ENCODE data around the gene KIF13A. TPM values are rescaled to one million over a fixed set of nuclear protein-coding genes. Genes with fewer than 3 reads are reported as not detected.
A peak's percentile ranks its signal among the peaks of the same experiment; 100 is the strongest.

KIF13A gene
- total and polyA plus RNA-seq, 4 donors, result 4.3 to 28.1 (median 10.6) TPM

DNA sequence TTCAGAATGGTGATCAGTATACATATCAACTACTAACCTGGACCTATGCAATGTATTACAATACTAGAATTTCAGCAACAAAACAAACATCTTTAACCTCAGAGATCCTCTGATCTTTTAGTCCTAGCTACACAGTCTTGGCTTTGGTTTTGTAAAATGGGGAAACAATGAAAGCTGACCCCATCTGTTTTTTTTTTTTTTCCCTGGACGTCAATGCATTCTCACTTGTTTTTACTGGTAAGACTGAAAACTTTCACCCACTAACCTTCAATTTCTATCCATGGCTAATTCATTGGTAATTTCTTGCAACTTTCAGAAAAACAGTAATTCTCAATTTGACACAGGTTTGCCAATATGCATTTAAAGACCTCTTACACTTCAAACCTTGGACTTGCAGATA lies 3.0 kb downstream of the KIF13A start:
- no peak overlapping the region for H3K9ac ChIP-seq (ENCODE audit: low read depth in 1 of 2, low read length in 2 of 2)
- WGBS, result 10% methylated on average over 1 of the region's 1 CpG
- TF ChIP-seq FOXA2 (IDR thresholded peaks at IDR 0.05), result no peak
- no peak for TF ChIP-seq REST (IDR thresholded peaks at IDR 0.05)
- no peak overlapping the region for H3K4me3 ChIP-seq (ENCODE audit: low read depth in 1 of 3, low read length in 3 of 3)
- no peaks in the 10 kb centered on the region for H3K9me3 ChIP-seq (ENCODE audit: control insufficient read depth in 4 of 4, low read length in 3 of 4)
- peaks cover 4 to 37% (median 24%) of the 10 kb centered on the region in 4 donors for H3K4me1 ChIP-seq (ENCODE audit: control insufficient read depth in 4 of 4, insufficient read depth in 4 of 4, low read length in 3 of 4)
- DNase-seq (ENCODE audit: low spot score), result no peak
- H3K27me3 ChIP-seq (ENCODE audit: control insufficient read depth in 4 of 4, insufficient read depth in 4 of 4, low read length in 3 of 4), result no peaks in the 10 kb centered on the region
- no peaks in the 10 kb centered on the region for H3K36me3 ChIP-seq (ENCODE audit: control insufficient read depth in 4 of 4, insufficient read depth in 3 of 4, low read depth in 1 of 4, low read length in 3 of 4)
- peak overlapping the region; percentile 54 to 57 for H3K27ac ChIP-seq (ENCODE audit: low read depth in 1 of 2, low read length in 2 of 2)

DNA sequence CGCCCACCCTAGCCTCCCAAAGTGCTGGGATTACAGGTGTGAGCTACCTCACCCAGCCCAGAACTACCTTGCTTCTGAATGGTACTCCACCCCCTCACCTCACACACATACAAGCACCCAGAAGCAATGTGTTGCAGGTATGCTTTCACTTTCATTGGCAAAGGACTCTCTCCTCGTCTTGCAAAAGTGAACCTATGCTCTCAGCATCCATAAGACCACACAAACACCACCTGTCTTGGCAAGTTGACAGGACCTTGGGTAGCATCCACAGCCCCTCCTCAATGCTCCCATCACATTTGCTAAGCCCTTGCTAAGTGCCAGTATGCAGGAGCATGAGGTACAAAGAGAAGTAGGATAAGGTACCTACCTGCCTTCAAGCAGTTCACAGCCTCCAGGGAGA lies 3.7 kb downstream of the KIF13A start:
- H3K27me3 ChIP-seq (ENCODE audit: control insufficient read depth in 4 of 4, insufficient read depth in 4 of 4, low read length in 3 of 4), result no peaks in the 10 kb centered on the region
- peaks cover 4 to 37% (median 24%) of the 10 kb centered on the region in 4 donors for H3K4me1 ChIP-seq (ENCODE audit: control insufficient read depth in 4 of 4, insufficient read depth in 4 of 4, low read length in 3 of 4)
- TF ChIP-seq RAD21 (IDR thresholded peaks at IDR 0.05) (no peak), MAX (IDR thresholded peaks at IDR 0.05) (no peak), SP1 (IDR thresholded peaks at IDR 0.05) (no peak), TAF1 (conservative IDR thresholded peaks at IDR 0.05) (no peak), ATF3 (IDR thresholded peaks at IDR 0.05) (no peak), RXRA (IDR thresholded peaks at IDR 0.05) (no peak), YY1 (IDR thresholded peaks at IDR 0.05) (no peak), ZBTB33 (IDR thresholded peaks at IDR 0.05) (no peak), FOXA1 (IDR thresholded peaks at IDR 0.05) (no peak), GABPA (IDR thresholded peaks at IDR 0.05 in 1 of 2, conservative IDR thresholded peaks at IDR 0.05 in 1 of 2) (no peak), NR2F2 (IDR thresholded peaks at IDR 0.05) (no peak), CTCF (IDR thresholded peaks at IDR 0.05; ENCODE audit: low read depth, low read length, missing input control) (no peak), HNF4G (IDR thresholded peaks at IDR 0.05) (no peak), HNF4A (conservative IDR thresholded peaks at IDR 0.05) (no peak), JUND (IDR thresholded peaks at IDR 0.05) (no peak)
- 66% methylated on average over 2 of the region's 2 CpGs for WGBS
- H3K27ac ChIP-seq (ENCODE audit: low read depth in 1 of 2, low read length in 2 of 2), result peak overlapping the region in 1 of 2 donors; percentile 57
- H3K9ac ChIP-seq (ENCODE audit: low read depth in 1 of 2, low read length in 2 of 2), result no peak overlapping the region
- no peaks in the 10 kb centered on the region for H3K9me3 ChIP-seq (ENCODE audit: control insufficient read depth in 4 of 4, low read length in 3 of 4)
- H3K36me3 ChIP-seq (ENCODE audit: control insufficient read depth in 4 of 4, insufficient read depth in 3 of 4, low read depth in 1 of 4, low read length in 3 of 4), result no peaks in the 10 kb centered on the region
- H3K4me3 ChIP-seq (ENCODE audit: low read depth in 1 of 3, low read length in 3 of 3), result no peak overlapping the region
- no peak for DNase-seq (ENCODE audit: low spot score)
